Kidney (tissue), 14 donors: ENCODE results near the gene RBM19. TPM values are rescaled to one million over a fixed set of nuclear protein-coding genes. Genes with fewer than 3 reads are reported as not detected.

Experiments
- DNase-seq, 5 donors: peaks; one replicate each; pipeline ENCODE4 v3.0.0-alpha.2; 2013 to 2020
- FAIRE-seq: peaks from 2 replicates; lab custom pipeline; 2012; peaks lifted over from hg19 to GRCh38; lab: Jason Lieb, UNC
- H3K27ac ChIP-seq, 2 donors: one replicate each; pipeline ENCODE4 v1.7.0; 2013; ENCODE audit warnings: low read depth in 2 of 2, low read length in 2 of 2, inconsistent platforms in 1 of 2
- H3K27me3 ChIP-seq: one replicate; pipeline ENCODE4 v1.7.1; 2013; ENCODE audit warnings: low read length, inconsistent platforms; ENCODE audit not compliant: control insufficient read depth, insufficient read depth
- H3K36me3 ChIP-seq, 3 donors: one replicate each; pipeline versions ENCODE4 v1.7.0 to v1.7.1; 2013; ENCODE audit warnings: low read length in 3 of 3, control low read depth in 1 of 3, inconsistent platforms in 1 of 3; ENCODE audit not compliant: insufficient read depth in 3 of 3, control insufficient read depth in 2 of 3
- H3K4me1 ChIP-seq, 3 donors: one replicate each; pipeline versions ENCODE4 v1.7.0 to v1.7.1; 2013; ENCODE audit warnings: low read length in 3 of 3, inconsistent platforms in 1 of 3, low read depth in 1 of 3; ENCODE audit not compliant: control insufficient read depth in 2 of 3, insufficient read depth in 2 of 3
- H3K4me3 ChIP-seq, 3 donors: one replicate each; pipeline versions ENCODE4 v1.7.0 to v1.8.1; 2013; ENCODE audit warnings: low read length in 3 of 3, control low read depth in 1 of 3, inconsistent platforms in 1 of 3
- H3K9ac ChIP-seq, 3 donors: one replicate each; pipeline versions ENCODE4 v1.7.0 to v1.7.1; 2013; ENCODE audit warnings: low read length in 3 of 3, control low read depth in 1 of 3, inconsistent platforms in 1 of 3
- H3K9me3 ChIP-seq, 3 donors: one replicate each; pipeline versions ENCODE4 v1.7.0 to v1.7.1; 2013; ENCODE audit warnings: low read length in 3 of 3, control low read depth in 1 of 3, inconsistent platforms in 1 of 3; ENCODE audit not compliant: control insufficient read depth in 2 of 3, insufficient read depth in 1 of 3
- intact Hi-C: fragments of 100-400 bp; cut with DNase I; formaldehyde crosslinking; loops from one replicate; pipeline ENCODE4 v1.11.1; 2022
- polyA plus RNA-seq: library from polyadenylated mRNA; stranded (reverse); fragments of 350-450 nt; fragmentation: Illumina TruSeq; extraction: RNeasy Lipid Tissue Mini Kit (QIAGEN cat#74804); gene quantifications from one replicate; pipeline ENCODE4 v1.2.3, GENCODE V29; 2014; ENCODE audit warnings: low read depth, low replicate concordance; ENCODE audit not compliant: insufficient read depth
- total RNA-seq: library from RNA; stranded (reverse); fragmentation: NEBNext Ultra II Directional; extraction: Animal tissue kit (Norgen Biotek cat#: 25700); gene quantifications from one replicate; pipeline ENCODE4 v1.2.1, GENCODE V29; 2021
- TF ChIP-seq, protein P1 (sequence below): IDR thresholded peaks from 3 replicates; pipeline ENCODE4 v1.5.1; 2012; ENCODE audit warnings: mild to moderate bottlenecking, moderate library complexity, borderline replicate concordance; ENCODE audit not compliant: insufficient read depth; ENCODE audit errors: extremely low read depth
- donor health status: control.
- donor health status: control.
- donor health status: control.
- donor health status: control.
- donor health status: control.
- donor health status: DM: yes; HTN: yes; CAD: no.
- donor health status: Normal renal cell carcinoma (clear cell type).

Gene RBM19
- total and polyA plus RNA-seq, 2 donors from 2014 or later = 12.3 to 34.7 TPM

DNA sequence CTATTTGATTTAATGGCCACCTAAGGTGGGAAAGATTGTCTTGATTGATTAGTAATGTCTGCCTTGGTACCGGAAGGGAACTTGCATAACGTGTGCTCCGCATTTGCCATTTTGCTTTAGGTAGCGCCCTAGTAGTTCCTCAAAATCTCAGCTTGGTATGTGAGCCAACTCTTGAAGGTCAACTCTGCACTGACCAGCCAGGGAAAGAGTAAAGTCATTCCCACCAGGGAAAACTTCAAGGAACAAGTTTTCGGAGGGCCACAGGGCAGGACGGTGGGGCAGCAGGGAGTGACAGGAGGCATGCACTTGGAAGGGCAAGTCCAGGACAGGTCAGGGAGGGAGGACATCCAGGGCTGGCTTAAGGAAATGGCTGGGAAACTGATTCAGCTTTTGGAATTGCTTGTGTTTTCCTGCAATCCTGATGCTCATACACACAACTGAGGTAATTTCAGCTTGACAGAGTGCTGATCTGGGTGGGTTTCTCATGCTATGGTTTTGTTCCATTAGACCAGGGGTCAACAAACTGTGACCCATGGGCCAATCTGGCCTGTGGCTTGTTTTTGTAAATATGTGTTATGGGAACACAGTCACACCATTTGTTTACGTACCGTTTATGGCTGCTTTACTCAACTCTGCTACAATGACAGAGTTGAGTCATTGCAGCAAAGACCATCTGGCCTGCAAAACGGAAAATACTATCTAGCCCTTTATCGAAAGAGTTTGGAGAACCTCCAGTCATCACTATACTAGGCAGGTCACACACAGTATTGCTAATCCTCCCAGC, 184.5 kb downstream of the RBM19 start:
- no peaks in the 10 kb centered on the region for H3K4me1 ChIP-seq
- peaks cover 2% of the 10 kb centered on the region for H3K27me3 ChIP-seq
- no peak for DNase-seq
- no peak overlapping the region for H3K27ac ChIP-seq
- intact Hi-C loops = no loop called here
- peaks cover 0 to 3% (median 0%) of the 10 kb centered on the region in 3 donors for H3K9me3 ChIP-seq
- H3K4me3 ChIP-seq = no peak overlapping the region
- H3K36me3 ChIP-seq = no peaks in the 10 kb centered on the region
- TF ChIP-seq, protein P1, sequence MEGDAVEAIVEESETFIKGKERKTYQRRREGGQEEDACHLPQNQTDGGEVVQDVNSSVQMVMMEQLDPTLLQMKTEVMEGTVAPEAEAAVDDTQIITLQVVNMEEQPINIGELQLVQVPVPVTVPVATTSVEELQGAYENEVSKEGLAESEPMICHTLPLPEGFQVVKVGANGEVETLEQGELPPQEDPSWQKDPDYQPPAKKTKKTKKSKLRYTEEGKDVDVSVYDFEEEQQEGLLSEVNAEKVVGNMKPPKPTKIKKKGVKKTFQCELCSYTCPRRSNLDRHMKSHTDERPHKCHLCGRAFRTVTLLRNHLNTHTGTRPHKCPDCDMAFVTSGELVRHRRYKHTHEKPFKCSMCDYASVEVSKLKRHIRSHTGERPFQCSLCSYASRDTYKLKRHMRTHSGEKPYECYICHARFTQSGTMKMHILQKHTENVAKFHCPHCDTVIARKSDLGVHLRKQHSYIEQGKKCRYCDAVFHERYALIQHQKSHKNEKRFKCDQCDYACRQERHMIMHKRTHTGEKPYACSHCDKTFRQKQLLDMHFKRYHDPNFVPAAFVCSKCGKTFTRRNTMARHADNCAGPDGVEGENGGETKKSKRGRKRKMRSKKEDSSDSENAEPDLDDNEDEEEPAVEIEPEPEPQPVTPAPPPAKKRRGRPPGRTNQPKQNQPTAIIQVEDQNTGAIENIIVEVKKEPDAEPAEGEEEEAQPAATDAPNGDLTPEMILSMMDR = no peak
- FAIRE-seq = no peak
- H3K9ac ChIP-seq = no peak overlapping the region

DNA sequence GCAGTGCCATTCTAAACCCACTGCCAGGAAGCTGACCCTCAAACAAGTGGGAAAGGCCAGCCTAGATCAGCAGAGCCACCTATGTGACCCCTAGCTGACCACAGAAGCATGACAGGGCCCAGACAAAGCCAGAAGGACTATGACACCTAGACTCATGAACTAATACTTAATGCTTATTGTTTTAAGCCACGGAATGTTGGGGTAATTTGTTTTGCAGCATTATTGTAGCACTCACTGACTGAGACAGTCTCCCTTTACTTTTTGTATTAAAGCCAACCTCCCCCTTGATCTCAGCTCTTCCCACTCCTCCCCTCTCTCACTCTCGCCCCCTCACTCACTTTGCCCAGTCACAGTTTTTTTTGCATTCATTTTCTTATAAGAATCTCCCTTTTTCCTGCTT, 186.4 kb downstream of the RBM19 start:
- Histone ChIP-seq H3K4me3 (no peak overlapping the region), H3K4me1 (no peaks in the 10 kb centered on the region), H3K9ac (no peak overlapping the region), H3K36me3 (no peaks in the 10 kb centered on the region), H3K27me3 (peaks cover 2% of the 10 kb centered on the region), H3K27ac (no peak overlapping the region), H3K9me3 (no peaks in the 10 kb centered on the region)
- intact Hi-C loops = no loop called here
- no peak for FAIRE-seq
- TF ChIP-seq, protein P1 = no peak
- no peak for DNase-seq

DNA sequence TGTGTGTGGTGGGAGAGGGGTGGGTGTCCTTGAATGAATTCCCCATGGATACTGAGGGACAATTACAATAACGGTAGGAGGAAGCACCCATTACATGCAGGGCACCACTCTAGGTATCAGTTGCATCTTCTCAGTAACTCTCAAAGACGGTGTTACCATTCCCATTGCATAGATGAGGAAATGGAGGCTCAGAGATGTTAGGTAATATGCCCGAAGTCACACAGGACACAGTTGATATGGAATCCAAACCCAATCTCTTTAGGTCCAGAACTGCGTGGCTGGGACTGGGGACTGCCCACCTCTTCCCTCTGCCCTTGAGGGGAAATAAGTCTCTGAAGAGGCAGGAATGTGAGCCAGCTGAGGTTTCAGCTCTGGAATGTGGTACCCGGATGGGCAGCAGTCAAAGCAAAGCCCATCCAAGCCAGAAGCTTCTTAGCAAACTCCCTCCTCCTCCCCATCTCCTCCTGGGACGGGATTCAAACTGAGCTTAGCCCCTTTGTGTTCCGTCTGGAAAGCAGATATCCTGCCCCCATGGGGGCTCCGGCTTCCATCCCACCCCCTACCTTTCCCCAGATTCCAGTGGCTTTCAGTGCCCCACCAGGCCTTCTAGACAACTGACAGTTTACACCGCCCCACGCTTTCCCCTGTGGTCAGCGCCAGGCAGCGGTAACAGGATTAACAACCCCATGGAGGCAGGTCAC, 187.5 kb downstream of the RBM19 start:
- no peak overlapping the region for H3K4me3 ChIP-seq
- FAIRE-seq (no peak), DNase-seq (peak in 1 of 5 donors; percentile 43)
- no peaks in the 10 kb centered on the region for H3K9me3 ChIP-seq
- H3K27me3 ChIP-seq = peaks cover 2% of the 10 kb centered on the region
- no peaks in the 10 kb centered on the region for H3K4me1 ChIP-seq
- TF ChIP-seq, protein P1 = no peak
- H3K9ac ChIP-seq = no peak overlapping the region
- intact Hi-C loops = no loop called here
- H3K36me3 ChIP-seq = no peaks in the 10 kb centered on the region
- no peak overlapping the region for H3K27ac ChIP-seq
